Kidney epithelial cell (primary cell): ENCODE data around the gene CEMIP2. TPM values are rescaled to one million over a fixed set of nuclear protein-coding genes. Genes with fewer than 3 reads are reported as not detected.

Experiments used
- DNase-seq: peaks from one replicate; pipeline ENCODE4 v3.0.0-alpha.2; 2010; ENCODE audit warnings: low read depth
- H3K27me3 ChIP-seq: 2 replicates; pipeline ENCODE4 v1.6.0; 2011; ENCODE audit warnings: low read length; ENCODE audit not compliant: control insufficient read depth, insufficient read depth
- H3K36me3 ChIP-seq: 2 replicates; pipeline ENCODE4 v1.5.1; 2011; ENCODE audit warnings: low read length; ENCODE audit not compliant: control insufficient read depth, insufficient read depth
- H3K4me3 ChIP-seq: 2 replicates; pipeline ENCODE4 v1.5.1; 2011; ENCODE audit warnings: low read depth, mild to moderate bottlenecking, control low read depth, low read length
- CTCF ChIP-seq: IDR thresholded peaks from 2 replicates; pipeline ENCODE4 v1.5.1; 2011; ENCODE audit warnings: mild to moderate bottlenecking, moderate library complexity, low read length, control low read depth, inconsistent platforms; ENCODE audit not compliant: insufficient read depth, poor library complexity, severe bottlenecking
- total RNA-seq: library from RNA; depleted of rRNA; stranded (reverse); fragments of >200 nt; gene quantifications from 2 replicates; pipeline ENCODE4 v1.2.3, GENCODE V29; 2015

The CEMIP2 gene
- total RNA-seq, 1 donor from 2014 or later, result 41.8 TPM

GRCh38 chr9:71643330-71643729, 125.0 kb downstream of the CEMIP2 start:
- Histone ChIP-seq H3K4me3 (no peak overlapping the region), H3K36me3 (no peaks in the 10 kb centered on the region), H3K27me3 (no peaks in the 10 kb centered on the region)
- no peak for DNase-seq
- TF ChIP-seq CTCF, result no peak

GRCh38 chr9:71642056-71642455, 126.3 kb downstream of the CEMIP2 start:
- DNase-seq, result no peak
- no peak overlapping the region for H3K4me3 ChIP-seq
- no peaks in the 10 kb centered on the region for H3K36me3 ChIP-seq
- TF ChIP-seq CTCF, result no peak
- no peaks in the 10 kb centered on the region for H3K27me3 ChIP-seq

- no peak for DNase-seq
- H3K27me3 ChIP-seq, result no peaks in the 10 kb centered on the region
- H3K36me3 ChIP-seq, result no peaks in the 10 kb centered on the region
- TF ChIP-seq CTCF, result no peak
- H3K4me3 ChIP-seq, result no peak overlapping the region
Measured at GRCh38 chr9:71638627-71639026, 129.7 kb downstream of the CEMIP2 start.

GRCh38 chr9:71637926-71638325, 130.4 kb downstream of the CEMIP2 start:
- no peak for TF ChIP-seq CTCF
- H3K27me3 ChIP-seq, result no peaks in the 10 kb centered on the region
- no peak overlapping the region for H3K4me3 ChIP-seq
- H3K36me3 ChIP-seq, result no peaks in the 10 kb centered on the region
- no peak for DNase-seq

- TF ChIP-seq CTCF, result no peak
- Histone ChIP-seq H3K36me3 (no peaks in the 10 kb centered on the region), H3K4me3 (no peak overlapping the region), H3K27me3 (no peaks in the 10 kb centered on the region)
- DNase-seq, result no peak
Measured at GRCh38 chr9:71637375-71637774, 130.9 kb downstream of the CEMIP2 start.

GRCh38 chr9:71636143-71636839, 132.0 kb downstream of the CEMIP2 start:
- Histone ChIP-seq H3K4me3 (no peak overlapping the region), H3K36me3 (no peaks in the 10 kb centered on the region), H3K27me3 (no peaks in the 10 kb centered on the region)
- no peak for DNase-seq
- no peak for TF ChIP-seq CTCF
